Measurements from ENCODE around the gene FGD6. TPM values are rescaled to one million over a fixed set of nuclear protein-coding genes. Genes with fewer than 3 reads are reported as not detected.

FGD6 gene
- polyA plus RNA-seq, 3 donors, result 0.91 to 2.1 (median 1.6) TPM

- 86 to 95% (median 88%) methylated on average over 3 of the region's 3 CpGs for WGBS, 3 donors
- no peak overlapping the region for H3K27ac ChIP-seq (ENCODE audit: low read depth, low read length)
Measured at GRCh38 chr12:95193139-95193538, 24.1 kb downstream of the FGD6 start.

- no peak overlapping the region for H3K27ac ChIP-seq (ENCODE audit: low read depth, low read length)
Measured at GRCh38 chr12:95192271-95192670, 25.0 kb downstream of the FGD6 start.

- 71 to 91% (median 72%) methylated on average over 1 of the region's 1 CpG for WGBS, 3 donors
- no peak overlapping the region for H3K27ac ChIP-seq (ENCODE audit: low read depth, low read length)
Measured at GRCh38 chr12:95191060-95191696, 26.1 kb downstream of the FGD6 start.

- 73 to 90% (median 89%) methylated on average over 5 of the region's 5 CpGs for WGBS, 3 donors
- H3K27ac ChIP-seq (ENCODE audit: low read depth, low read length), result no peak overlapping the region
Measured at GRCh38 chr12:95187865-95188415, 29.3 kb downstream of the FGD6 start.

GRCh38 chr12:95185854-95186253 is 31.4 kb downstream of the FGD6 start:
- no peak overlapping the region for H3K27ac ChIP-seq (ENCODE audit: low read depth, low read length)

GRCh38 chr12:95185072-95185471 is 32.2 kb downstream of the FGD6 start:
- no peak overlapping the region for H3K27ac ChIP-seq (ENCODE audit: low read depth, low read length)
- 82 to 89% (median 84%) methylated on average over 8 of the region's 8 CpGs for WGBS, 3 donors

GRCh38 chr12:95184121-95184520 is 33.1 kb downstream of the FGD6 start:
- H3K27ac ChIP-seq (ENCODE audit: low read depth, low read length), result no peak overlapping the region

GRCh38 chr12:95182868-95183415 is 34.3 kb downstream of the FGD6 start:
- no peak overlapping the region for H3K27ac ChIP-seq (ENCODE audit: low read depth, low read length)
- WGBS, 3 donors, result 74 to 78% (median 75%) methylated on average over 5 of the region's 5 CpGs

- WGBS, 3 donors, result 72 to 87% (median 75%) methylated on average over 2 of the region's 2 CpGs
- no peak overlapping the region for H3K27ac ChIP-seq (ENCODE audit: low read depth, low read length)
Measured at GRCh38 chr12:95181103-95181502, 36.2 kb downstream of the FGD6 start.

GRCh38 chr12:95179011-95179410 is 38.3 kb downstream of the FGD6 start:
- WGBS, 3 donors, result 73 to 77% (median 75%) methylated on average over 5 of the region's 5 CpGs
- H3K27ac ChIP-seq (ENCODE audit: low read depth, low read length), result no peak overlapping the region

GRCh38 chr12:95178136-95178535 is 39.1 kb downstream of the FGD6 start:
- WGBS, 3 donors, result 80 to 82% (median 82%) methylated on average over 4 of the region's 4 CpGs
- H3K27ac ChIP-seq (ENCODE audit: low read depth, low read length), result no peak overlapping the region

GRCh38 chr12:95177201-95177768 is 40.0 kb downstream of the FGD6 start:
- 86 to 98% (median 90%) methylated on average over 2 of the region's 2 CpGs for WGBS, 3 donors
- no peak overlapping the region for H3K27ac ChIP-seq (ENCODE audit: low read depth, low read length)

- no peak overlapping the region for H3K27ac ChIP-seq (ENCODE audit: low read depth, low read length)
- whole genome bisulfite sequencing, 3 donors, result 26 to 42% (median 40%) methylated on average over 8 of the region's 8 CpGs
Measured at GRCh38 chr12:95173392-95174251, 43.6 kb downstream of the FGD6 start.

- H3K27ac ChIP-seq (ENCODE audit: low read depth, low read length), result no peak overlapping the region
- 45 to 54% (median 47%) methylated on average over 4 of the region's 4 CpGs for WGBS, 3 donors
Measured at GRCh38 chr12:95169368-95169767, 47.9 kb downstream of the FGD6 start.

- H3K27ac ChIP-seq (ENCODE audit: low read depth, low read length), result no peak overlapping the region
- 85 to 89% (median 85%) methylated on average over 2 of the region's 2 CpGs for WGBS, 3 donors
Measured at GRCh38 chr12:95168746-95169145, 48.5 kb downstream of the FGD6 start.

GRCh38 chr12:95164656-95165055 is 52.6 kb downstream of the FGD6 start:
- WGBS, 3 donors, result 92 to 95% (median 94%) methylated on average over 2 of the region's 2 CpGs
- H3K27ac ChIP-seq (ENCODE audit: low read depth, low read length), result no peak overlapping the region

- H3K27ac ChIP-seq (ENCODE audit: low read depth, low read length), result no peak overlapping the region
- 66 to 79% (median 77%) methylated on average over 3 of the region's 3 CpGs for WGBS, 3 donors
Measured at GRCh38 chr12:95158919-95159318, 58.3 kb downstream of the FGD6 start.

- WGBS, 3 donors, result 91 to 96% (median 95%) methylated on average over 2 of the region's 2 CpGs
- no peak overlapping the region for H3K27ac ChIP-seq (ENCODE audit: low read depth, low read length)
Measured at GRCh38 chr12:95151821-95152220, 65.4 kb downstream of the FGD6 start.

- WGBS, 3 donors, result 96 to 99% (median 98%) methylated on average over 2 of the region's 2 CpGs
- no peak overlapping the region for H3K27ac ChIP-seq (ENCODE audit: low read depth, low read length)
Measured at GRCh38 chr12:95151406-95151805, 65.9 kb downstream of the FGD6 start.

Data from adipose tissue (tissue), 3 donors.